Esophagus squamous epithelium (tissue), 5 donors: Measurements from ENCODE around the gene EPHA6. TPM values are rescaled to one million over a fixed set of nuclear protein-coding genes. Genes with fewer than 3 reads are reported as not detected.

Experiments used
- DNase-seq: peaks from one replicate; lab custom pipeline; 2025; lab: John Stamatoyannopoulos, UW
- H3K27ac ChIP-seq, 4 donors: fragments of 200-600 bp; sonication (generic); one replicate each; pipeline ENCODE4 v1.5.1; 2016 to 2019; ENCODE audit warnings: mild to moderate bottlenecking in 1 of 4
- H3K27me3 ChIP-seq, 4 donors: fragments of 200-600 bp; sonication (generic); 1 replicate in 3 of 4; 2 replicates in 1 of 4; pipeline versions ENCODE4 v1.5.1 to v1.6.0; 2017 to 2021; ENCODE audit warnings: antibody characterized with exemption in 1 of 4
- H3K36me3 ChIP-seq, 3 donors: fragments of 200-600 bp; sonication (generic); one replicate each; pipeline ENCODE4 v1.5.1; 2016 to 2019
- H3K4me1 ChIP-seq, 3 donors: fragments of 200-600 bp; sonication (generic); one replicate each; pipeline ENCODE4 v1.5.1; 2017 to 2019
- H3K4me3 ChIP-seq, 4 donors: fragments of 200-600 bp; sonication (generic); 1 replicate in 3 of 4; 2 replicates in 1 of 4; pipeline ENCODE4 v1.5.1; 2016 to 2019; ENCODE audit warnings: mild to moderate bottlenecking in 2 of 4, moderate library complexity in 1 of 4
- H3K9me3 ChIP-seq, 3 donors: fragments of 200-600 bp; sonication (generic); one replicate each; pipeline ENCODE4 v1.5.1; 2016 to 2019
- POLR2A ChIP-seq, 4 donors: fragments of 450-650 bp; IDR thresholded peaks; one replicate each; pipeline ENCODE4 v1.6.1; 2017; ENCODE audit warnings: antibody characterized with exemption in 4 of 4, mild to moderate bottlenecking in 4 of 4, moderate library complexity in 3 of 4
- WGBS, 2 donors: methylation state at CpG; one replicate each; pipeline ENCODE4 v1.1.5; 2018; 5-methylcytosine and 5-hydroxymethylcytosine counted together
- intact Hi-C: fragments of 100-400 bp; cut with DNase I; formaldehyde crosslinking; loops from one replicate; pipeline ENCODE4 v1.15.0; 2022
- total RNA-seq, 4 donors: library from RNA; depleted of rRNA; stranded (reverse); fragments of >200 nt; gene quantifications; one replicate each; pipeline ENCODE4 v1.1.0, GENCODE V29; 2016
- TF ChIP-seq, protein P1 (sequence below), 6 experiments: fragments of 450-650 bp in 4 of 6; fragments of 200-600 bp in 2 of 6; sonication (generic) in 2 of 6; IDR thresholded peaks; one replicate each; pipeline ENCODE4 v1.5.1; 2016 to 2019; ENCODE audit warnings: antibody characterized with exemption in 6 of 6, mild to moderate bottlenecking in 4 of 6, moderate library complexity in 4 of 6
- donor health status: DM: yes; HTN: yes; CAD: no.

The EPHA6 gene
- total RNA-seq, 4 donors from 2014 or later: 0.34 to 2.9 (median 1.5) TPM

DNA sequence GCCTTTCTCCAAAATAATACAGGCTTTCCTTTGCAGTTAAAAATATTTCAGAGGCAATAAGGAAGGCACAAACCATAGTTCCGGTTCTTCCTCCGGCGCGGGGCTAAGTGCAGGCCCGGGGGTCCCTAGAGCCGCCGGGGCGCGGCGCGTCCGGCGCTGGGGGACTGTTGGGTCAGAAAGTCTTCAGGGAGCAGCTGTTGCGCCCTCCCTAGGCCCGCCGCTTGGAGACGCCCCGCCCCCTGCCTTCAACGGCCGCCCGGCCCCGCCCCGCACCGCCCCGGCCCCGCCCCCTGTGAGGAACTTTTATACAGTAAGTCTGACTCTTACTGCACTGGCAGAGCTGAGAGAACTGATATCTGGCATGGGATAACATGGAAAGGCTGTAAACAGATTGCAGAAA is 667.0 kb downstream of the EPHA6 start:
- H3K36me3 ChIP-seq: no peaks in the 10 kb centered on the region
- H3K4me1 ChIP-seq: peaks cover 0 to 10% (median 0%) of the 10 kb centered on the region in 3 donors
- H3K9me3 ChIP-seq: peaks cover 0 to 4% (median 0%) of the 10 kb centered on the region in 3 donors
- no peaks in the 10 kb centered on the region for H3K27me3 ChIP-seq
- 94 to 100% methylated on average over 3 of the region's 26 CpGs for WGBS, 2 donors
- no peak for TF ChIP-seq POLR2A (IDR thresholded peaks at IDR 0.05)
- TF ChIP-seq, protein P1, sequence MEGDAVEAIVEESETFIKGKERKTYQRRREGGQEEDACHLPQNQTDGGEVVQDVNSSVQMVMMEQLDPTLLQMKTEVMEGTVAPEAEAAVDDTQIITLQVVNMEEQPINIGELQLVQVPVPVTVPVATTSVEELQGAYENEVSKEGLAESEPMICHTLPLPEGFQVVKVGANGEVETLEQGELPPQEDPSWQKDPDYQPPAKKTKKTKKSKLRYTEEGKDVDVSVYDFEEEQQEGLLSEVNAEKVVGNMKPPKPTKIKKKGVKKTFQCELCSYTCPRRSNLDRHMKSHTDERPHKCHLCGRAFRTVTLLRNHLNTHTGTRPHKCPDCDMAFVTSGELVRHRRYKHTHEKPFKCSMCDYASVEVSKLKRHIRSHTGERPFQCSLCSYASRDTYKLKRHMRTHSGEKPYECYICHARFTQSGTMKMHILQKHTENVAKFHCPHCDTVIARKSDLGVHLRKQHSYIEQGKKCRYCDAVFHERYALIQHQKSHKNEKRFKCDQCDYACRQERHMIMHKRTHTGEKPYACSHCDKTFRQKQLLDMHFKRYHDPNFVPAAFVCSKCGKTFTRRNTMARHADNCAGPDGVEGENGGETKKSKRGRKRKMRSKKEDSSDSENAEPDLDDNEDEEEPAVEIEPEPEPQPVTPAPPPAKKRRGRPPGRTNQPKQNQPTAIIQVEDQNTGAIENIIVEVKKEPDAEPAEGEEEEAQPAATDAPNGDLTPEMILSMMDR (IDR thresholded peaks at IDR 0.05): no peak
- DNase-seq: no peak
- intact Hi-C loops: no loop called here
- no peak overlapping the region for H3K4me3 ChIP-seq
- H3K27ac ChIP-seq: no peak overlapping the region

DNA sequence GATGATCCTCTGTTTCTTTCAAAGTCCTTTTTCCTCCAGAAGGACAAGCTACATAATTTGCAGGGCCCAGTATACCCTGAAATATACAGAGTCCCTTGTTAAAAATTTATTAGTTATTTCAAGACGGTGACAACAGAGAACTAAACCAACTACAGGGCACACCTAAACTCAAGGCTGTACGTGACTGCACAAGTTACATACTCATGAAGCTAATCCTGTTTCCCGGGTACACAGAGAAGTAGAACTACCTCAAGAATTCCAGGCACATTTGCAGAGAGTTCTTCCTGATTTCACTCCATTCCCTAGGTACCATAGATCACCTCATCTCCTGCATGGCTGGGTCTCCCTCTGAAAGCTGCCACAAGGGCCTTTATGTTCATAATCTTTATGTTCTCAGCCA is 670.8 kb downstream of the EPHA6 start:
- peaks cover 0 to 10% (median 0%) of the 10 kb centered on the region in 3 donors for H3K4me1 ChIP-seq
- no peak overlapping the region for H3K27ac ChIP-seq
- intact Hi-C loops: no loop called here
- no peaks in the 10 kb centered on the region for H3K36me3 ChIP-seq
- no peak for DNase-seq
- H3K9me3 ChIP-seq: peaks cover 0 to 4% (median 0%) of the 10 kb centered on the region in 3 donors
- 52 to 78% methylated on average over 3 of the region's 3 CpGs for WGBS, 2 donors
- H3K27me3 ChIP-seq: no peaks in the 10 kb centered on the region
- TF ChIP-seq POLR2A (IDR thresholded peaks at IDR 0.05): no peak
- TF ChIP-seq, protein P1 (IDR thresholded peaks at IDR 0.05): no peak
- H3K4me3 ChIP-seq: no peak overlapping the region

DNA sequence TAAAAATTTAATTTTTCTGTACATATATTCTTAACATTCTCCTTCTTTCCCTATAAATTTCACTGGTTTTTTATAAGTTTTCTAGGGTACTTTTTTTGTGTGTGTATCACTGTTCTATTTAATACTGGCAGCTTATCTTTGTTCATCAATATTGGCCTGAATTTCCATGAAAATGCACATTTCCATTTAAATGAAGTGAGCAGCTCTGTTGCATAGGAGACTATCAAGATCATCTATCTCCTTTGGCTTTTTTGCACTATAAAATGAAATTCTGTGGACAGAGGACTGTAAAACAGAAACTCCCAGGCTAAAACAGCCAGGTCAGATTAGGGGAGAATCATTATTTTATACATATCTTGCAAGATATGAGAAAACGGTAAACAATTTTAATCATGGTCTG is 673.2 kb downstream of the EPHA6 start:
- DNase-seq: no peak
- H3K27me3 ChIP-seq: no peaks in the 10 kb centered on the region
- intact Hi-C loops: no loop called here
- TF ChIP-seq, protein P1 (IDR thresholded peaks at IDR 0.05): no peak
- TF ChIP-seq POLR2A (IDR thresholded peaks at IDR 0.05): no peak
- no peak overlapping the region for H3K27ac ChIP-seq
- no peaks in the 10 kb centered on the region for H3K9me3 ChIP-seq
- WGBS, 2 donors: 82 to 87% methylated on average over 1 of the region's 1 CpG
- no peak overlapping the region for H3K4me3 ChIP-seq
- no peaks in the 10 kb centered on the region for H3K36me3 ChIP-seq
- peaks cover 0 to 10% (median 0%) of the 10 kb centered on the region in 3 donors for H3K4me1 ChIP-seq

DNA sequence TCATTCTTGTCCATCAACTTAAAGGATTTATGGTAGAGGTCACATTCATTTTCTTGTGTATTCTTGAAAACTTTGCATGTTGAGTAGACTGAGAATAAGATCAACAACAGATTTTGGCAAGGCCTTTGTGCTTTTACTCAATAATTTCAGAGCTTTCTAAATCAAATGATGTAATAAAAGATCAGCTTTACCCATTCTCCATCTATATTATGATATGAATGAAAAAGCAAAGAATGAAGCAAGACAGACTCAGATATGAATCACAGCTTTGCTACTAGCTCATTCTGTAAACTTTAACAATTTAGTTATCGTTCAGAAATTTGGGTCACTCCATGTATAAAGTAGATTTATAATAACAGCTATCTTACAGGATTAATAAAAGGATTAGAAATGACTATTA is 674.3 kb downstream of the EPHA6 start:
- H3K4me3 ChIP-seq: no peak overlapping the region
- no peaks in the 10 kb centered on the region for H3K36me3 ChIP-seq
- no peaks in the 10 kb centered on the region for H3K27me3 ChIP-seq
- 41 to 47% methylated on average over 1 of the region's 1 CpG for WGBS, 2 donors
- no peak overlapping the region for H3K27ac ChIP-seq
- no peak for DNase-seq
- intact Hi-C loops: no loop called here
- no peaks in the 10 kb centered on the region for H3K9me3 ChIP-seq
- TF ChIP-seq POLR2A (IDR thresholded peaks at IDR 0.05): no peak
- TF ChIP-seq, protein P1 (IDR thresholded peaks at IDR 0.05): no peak
- peaks cover 0 to 10% (median 0%) of the 10 kb centered on the region in 3 donors for H3K4me1 ChIP-seq

DNA sequence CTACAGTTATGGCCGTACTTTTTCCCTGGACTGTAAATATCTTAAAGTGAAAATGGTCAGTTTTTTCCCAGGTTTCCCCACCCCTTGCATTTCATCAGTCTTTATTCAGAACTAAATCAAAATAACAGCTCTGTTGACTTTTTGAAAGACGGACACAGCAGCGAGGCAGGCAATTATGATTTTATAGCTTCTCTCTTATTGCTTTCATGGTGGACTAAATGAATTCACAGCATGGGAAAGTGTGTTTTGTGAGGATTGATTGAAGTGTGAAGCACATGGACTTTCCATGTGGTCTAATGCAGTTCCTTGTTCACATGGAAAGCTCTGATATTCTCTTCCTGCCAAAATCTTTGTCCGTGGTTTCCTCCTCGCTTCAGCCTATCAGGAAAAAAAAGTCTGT is 681.5 kb downstream of the EPHA6 start:
- Histone ChIP-seq H3K27ac (no peak overlapping the region), H3K36me3 (no peaks in the 10 kb centered on the region), H3K27me3 (no peaks in the 10 kb centered on the region), H3K4me3 (no peak overlapping the region), H3K4me1 (no peaks in the 10 kb centered on the region), H3K9me3 (no peaks in the 10 kb centered on the region)
- 91 to 93% methylated on average over 5 of the region's 5 CpGs for WGBS, 2 donors
- TF ChIP-seq, protein P1 (IDR thresholded peaks at IDR 0.05): no peak
- TF ChIP-seq POLR2A (IDR thresholded peaks at IDR 0.05): no peak
- intact Hi-C loops: no loop called here
- no peak for DNase-seq
